ENCODE measurements around the gene CCDC85C.

Gene CCDC85C

DNA sequence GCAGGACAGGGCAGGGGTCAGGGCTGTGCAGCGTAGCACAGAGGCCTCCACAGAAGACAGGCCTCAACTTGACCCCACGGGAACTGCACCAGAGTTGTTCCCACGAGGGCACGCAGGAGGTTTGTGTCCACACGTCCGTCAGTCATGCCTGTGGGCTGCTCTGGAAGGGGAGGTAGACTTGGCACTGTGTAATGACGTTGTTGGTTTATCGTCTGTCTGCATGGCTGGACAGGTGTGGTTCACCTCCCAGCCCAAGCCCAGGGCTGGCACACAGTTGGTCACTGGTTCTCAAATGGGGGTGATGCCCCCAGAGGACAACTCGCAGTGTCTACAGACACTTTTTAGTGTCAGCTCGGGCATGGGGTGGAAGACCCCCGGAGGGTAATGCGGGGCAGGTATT lies 77.0 kb downstream of the CCDC85C start:
- Histone ChIP-seq H3K27me3 (no peaks in the 10 kb centered on the region), H3K36me3 (no peaks in the 10 kb centered on the region), H3K4me1 (peaks cover 0 to 15% (median 0%) of the 10 kb centered on the region in 4 donors), H3K4me3 (no peak overlapping the region), H3K27ac (no peak overlapping the region), H3K9me3 (no peaks in the 10 kb centered on the region)
- intact Hi-C loops (cut with DNase I; ENCODE audit: low total_unique reads) = no loop called here
- TF ChIP-seq, protein P1, sequence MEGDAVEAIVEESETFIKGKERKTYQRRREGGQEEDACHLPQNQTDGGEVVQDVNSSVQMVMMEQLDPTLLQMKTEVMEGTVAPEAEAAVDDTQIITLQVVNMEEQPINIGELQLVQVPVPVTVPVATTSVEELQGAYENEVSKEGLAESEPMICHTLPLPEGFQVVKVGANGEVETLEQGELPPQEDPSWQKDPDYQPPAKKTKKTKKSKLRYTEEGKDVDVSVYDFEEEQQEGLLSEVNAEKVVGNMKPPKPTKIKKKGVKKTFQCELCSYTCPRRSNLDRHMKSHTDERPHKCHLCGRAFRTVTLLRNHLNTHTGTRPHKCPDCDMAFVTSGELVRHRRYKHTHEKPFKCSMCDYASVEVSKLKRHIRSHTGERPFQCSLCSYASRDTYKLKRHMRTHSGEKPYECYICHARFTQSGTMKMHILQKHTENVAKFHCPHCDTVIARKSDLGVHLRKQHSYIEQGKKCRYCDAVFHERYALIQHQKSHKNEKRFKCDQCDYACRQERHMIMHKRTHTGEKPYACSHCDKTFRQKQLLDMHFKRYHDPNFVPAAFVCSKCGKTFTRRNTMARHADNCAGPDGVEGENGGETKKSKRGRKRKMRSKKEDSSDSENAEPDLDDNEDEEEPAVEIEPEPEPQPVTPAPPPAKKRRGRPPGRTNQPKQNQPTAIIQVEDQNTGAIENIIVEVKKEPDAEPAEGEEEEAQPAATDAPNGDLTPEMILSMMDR (IDR thresholded peaks at IDR 0.05) = no peak
- DNase-seq = no peak

DNA sequence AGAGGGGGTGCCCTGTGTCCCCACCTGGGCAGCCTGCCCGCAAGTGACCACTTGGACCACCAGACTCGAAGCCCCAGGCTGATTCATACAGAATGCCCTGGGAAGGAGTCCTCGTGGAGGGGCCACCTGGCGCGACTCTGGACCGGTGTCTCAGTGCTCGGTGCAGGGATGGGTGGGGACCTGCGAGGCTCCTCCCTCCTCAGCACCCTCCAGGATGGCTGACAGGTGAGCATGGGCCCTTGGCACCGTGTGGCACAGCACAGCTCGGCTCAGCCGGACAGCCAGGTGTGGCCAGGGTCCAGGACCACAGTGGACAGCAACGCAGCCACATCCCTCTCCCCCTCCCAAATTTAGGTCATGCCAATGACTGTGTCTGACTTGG lies 78.3 kb downstream of the CCDC85C start:
- H3K27me3 ChIP-seq = no peaks in the 10 kb centered on the region
- TF ChIP-seq, protein P1 (IDR thresholded peaks at IDR 0.05) = no peak
- no peak overlapping the region for H3K27ac ChIP-seq
- intact Hi-C loops (cut with DNase I; ENCODE audit: low total_unique reads) = no loop called here
- DNase-seq = no peak
- H3K4me3 ChIP-seq = no peak overlapping the region
- no peaks in the 10 kb centered on the region for H3K9me3 ChIP-seq
- no peaks in the 10 kb centered on the region for H3K36me3 ChIP-seq
- peaks cover 0 to 15% (median 0%) of the 10 kb centered on the region in 4 donors for H3K4me1 ChIP-seq

DNA sequence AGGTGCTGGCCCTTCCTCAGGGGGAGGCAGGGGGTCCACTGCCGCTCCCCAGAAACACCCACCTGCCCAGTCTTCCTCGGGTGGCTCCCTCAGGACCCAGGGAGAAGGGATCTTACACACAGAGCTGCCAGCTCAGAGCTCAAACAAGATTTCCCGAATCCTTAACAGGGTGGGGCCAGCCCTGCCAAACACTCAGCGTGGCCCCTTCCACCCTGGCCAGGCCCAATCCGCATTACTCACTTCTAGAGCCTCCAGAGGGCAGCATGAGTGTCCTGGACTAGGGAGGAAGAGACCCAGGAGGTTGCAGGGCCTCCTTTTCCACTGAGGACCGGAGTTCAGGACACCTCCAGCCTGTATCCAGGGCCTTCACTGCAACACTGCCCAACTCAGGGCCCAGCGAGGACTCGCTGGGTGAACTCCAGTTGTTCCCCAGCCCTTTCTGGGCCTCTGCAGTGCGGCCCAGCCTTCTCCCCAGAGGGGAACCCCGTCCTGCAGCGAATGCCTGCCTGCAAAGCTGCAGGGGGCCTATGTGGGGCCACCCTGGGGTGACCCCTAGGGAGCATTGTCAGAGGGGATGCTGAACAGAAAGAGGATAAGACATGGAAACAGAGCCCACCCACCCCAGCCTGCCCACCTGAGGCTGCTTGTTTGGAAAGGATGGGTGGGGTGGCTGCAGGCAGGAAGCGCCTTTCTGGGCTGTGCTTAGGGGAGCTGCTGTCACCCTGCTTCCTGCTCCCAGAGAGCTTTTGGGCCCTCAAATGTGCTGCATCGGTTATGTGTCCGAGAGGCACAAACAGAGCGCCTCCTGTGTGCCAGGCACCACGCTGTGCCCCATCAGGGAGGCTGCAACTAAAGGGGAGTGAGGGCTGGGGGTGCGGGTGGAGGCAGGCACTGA lies 79.0 kb downstream of the CCDC85C start:
- H3K27me3 ChIP-seq = no peaks in the 10 kb centered on the region
- TF ChIP-seq, protein P1 (IDR thresholded peaks at IDR 0.05) = no peak
- H3K36me3 ChIP-seq = no peaks in the 10 kb centered on the region
- no peak for DNase-seq
- H3K4me1 ChIP-seq = peaks cover 0 to 15% (median 0%) of the 10 kb centered on the region in 4 donors
- no peak overlapping the region for H3K27ac ChIP-seq
- no peaks in the 10 kb centered on the region for H3K9me3 ChIP-seq
- intact Hi-C loops (cut with DNase I; ENCODE audit: low total_unique reads) = loop anchor here (5.0 kb wide), 1 partner anchor 362 kb away; no protein-coding TSS in a partner anchor
- no peak overlapping the region for H3K4me3 ChIP-seq

DNA sequence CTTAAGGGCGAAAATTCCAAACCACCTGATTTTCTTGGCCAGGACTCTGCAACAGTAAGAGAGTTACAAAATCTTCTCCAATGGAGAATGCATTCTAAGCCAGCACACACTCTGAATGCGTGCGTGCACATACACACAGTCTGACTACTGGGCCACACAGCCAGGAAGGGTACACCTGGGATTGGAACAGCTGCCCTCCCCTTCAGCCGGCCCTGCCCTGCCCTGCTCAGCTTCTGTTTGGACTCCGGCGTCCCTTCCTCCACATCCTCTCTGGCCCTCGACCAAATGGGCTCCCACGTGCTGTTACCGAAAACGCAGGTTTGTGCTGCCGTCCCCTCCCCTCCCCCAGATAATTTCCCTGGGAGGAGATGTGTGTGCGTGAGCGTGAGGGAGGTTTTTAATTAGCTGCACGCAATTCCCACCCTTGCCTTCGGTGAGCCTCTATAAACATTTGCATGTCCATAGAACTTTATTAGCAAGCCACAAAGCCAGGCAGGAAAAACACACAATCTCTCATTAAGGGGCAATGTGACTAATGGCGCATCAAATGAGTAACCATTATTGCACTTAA lies 79.8 kb downstream of the CCDC85C start:
- H3K27ac ChIP-seq = no peak overlapping the region
- intact Hi-C loops (cut with DNase I; ENCODE audit: low total_unique reads) = loop anchor here (5.0 kb wide), 1 partner anchor 363 kb away; no protein-coding TSS in a partner anchor
- no peak for DNase-seq

DNA sequence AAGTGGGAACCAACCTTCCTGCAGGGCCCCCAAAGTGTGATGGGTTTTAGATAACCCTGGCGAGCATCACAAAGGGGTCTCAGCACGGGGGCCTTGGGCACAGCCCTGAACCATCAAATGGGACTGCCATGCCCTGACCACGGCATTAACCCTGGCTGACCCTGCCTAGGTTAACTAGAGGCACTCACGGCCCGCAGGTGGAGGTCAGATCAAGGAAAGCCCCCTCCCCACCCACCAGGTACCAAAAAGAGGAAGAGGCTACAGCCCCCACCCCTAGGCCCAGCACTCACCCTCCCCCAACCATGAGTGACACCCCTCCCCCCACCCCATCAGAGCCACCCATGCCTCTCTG lies 80.3 kb downstream of the CCDC85C start:
- no peak for DNase-seq
- H3K4me1 ChIP-seq = peaks cover 0 to 17% (median 0%) of the 10 kb centered on the region in 4 donors
- no peaks in the 10 kb centered on the region for H3K27me3 ChIP-seq
- intact Hi-C loops (cut with DNase I; ENCODE audit: low total_unique reads) = loop anchor here (5.0 kb wide), 1 partner anchor 364 kb away; no protein-coding TSS in a partner anchor
- H3K27ac ChIP-seq = no peak overlapping the region
- H3K9me3 ChIP-seq = no peaks in the 10 kb centered on the region
- TF ChIP-seq, protein P1 (IDR thresholded peaks at IDR 0.05) = no peak
- H3K4me3 ChIP-seq = no peak overlapping the region
- no peaks in the 10 kb centered on the region for H3K36me3 ChIP-seq

More for the DNA sequence above, 79.8 kb downstream of the CCDC85C start:
- no peaks in the 10 kb centered on the region for H3K9me3 ChIP-seq
- no peaks in the 10 kb centered on the region for H3K36me3 ChIP-seq
- peaks cover 0 to 15% (median 0%) of the 10 kb centered on the region in 4 donors for H3K4me1 ChIP-seq
- H3K4me3 ChIP-seq = no peak overlapping the region
- TF ChIP-seq, protein P1 (IDR thresholded peaks at IDR 0.05) = no peak
- H3K27me3 ChIP-seq = no peaks in the 10 kb centered on the region

All from tibial artery (tissue), 4 donors.